GM12801 (cell line): ENCODE measurements around the gene CD68.

Experiments used
- TF ChIP-seq, protein P1 (sequence below): IDR thresholded peaks from one replicate; pipeline ENCODE4 v1.5.1; 2011; ENCODE audit warnings: control low read depth; ENCODE audit not compliant: insufficient read length; ENCODE audit errors: extremely low read depth

The CD68 gene, protein sequence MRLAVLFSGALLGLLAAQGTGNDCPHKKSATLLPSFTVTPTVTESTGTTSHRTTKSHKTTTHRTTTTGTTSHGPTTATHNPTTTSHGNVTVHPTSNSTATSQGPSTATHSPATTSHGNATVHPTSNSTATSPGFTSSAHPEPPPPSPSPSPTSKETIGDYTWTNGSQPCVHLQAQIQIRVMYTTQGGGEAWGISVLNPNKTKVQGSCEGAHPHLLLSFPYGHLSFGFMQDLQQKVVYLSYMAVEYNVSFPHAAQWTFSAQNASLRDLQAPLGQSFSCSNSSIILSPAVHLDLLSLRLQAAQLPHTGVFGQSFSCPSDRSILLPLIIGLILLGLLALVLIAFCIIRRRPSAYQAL

DNA sequence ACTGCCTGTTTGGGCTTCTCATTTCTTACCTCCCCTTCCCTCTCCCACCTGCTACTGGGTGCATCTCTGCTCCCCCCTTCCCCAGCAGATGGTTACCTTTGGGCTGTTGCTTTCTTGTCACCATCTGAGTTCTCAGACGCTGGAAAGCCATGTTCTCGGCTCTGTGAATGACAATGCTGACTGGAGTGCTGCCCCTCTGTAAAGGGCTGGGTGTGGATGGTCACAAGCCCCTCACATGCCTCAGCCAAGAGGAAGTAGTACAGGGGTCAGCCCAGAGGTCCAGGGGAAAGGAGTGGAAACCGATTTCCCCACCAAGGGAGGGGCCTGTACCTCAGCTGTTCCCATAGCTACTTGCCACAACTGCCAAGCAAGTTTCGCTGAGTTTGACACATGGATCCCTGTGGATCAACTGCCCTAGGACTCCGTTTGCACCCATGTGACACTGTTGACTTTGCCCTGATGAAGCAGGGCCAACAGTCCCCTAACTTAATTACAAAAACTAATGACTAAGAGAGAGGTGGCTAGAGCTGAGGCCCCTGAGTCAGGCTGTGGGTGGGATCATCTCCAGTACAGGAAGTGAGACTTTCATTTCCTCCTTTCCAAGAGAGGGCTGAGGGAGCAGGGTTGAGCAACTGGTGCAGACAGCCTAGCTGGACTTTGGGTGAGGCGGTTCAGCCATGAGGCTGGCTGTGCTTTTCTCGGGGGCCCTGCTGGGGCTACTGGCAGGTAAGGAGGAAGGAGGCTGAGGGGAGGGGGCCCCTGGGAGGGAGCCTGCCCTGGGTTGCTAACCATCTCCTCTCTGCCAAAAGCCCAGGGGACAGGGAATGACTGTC is at the start of gene CD68:
Gene CD68 (plus strand): TSS at position 638 of the 833 bp plus-strand sequence. CDS start 40 bp downstream, at position 678.
- TF ChIP-seq, protein P1, sequence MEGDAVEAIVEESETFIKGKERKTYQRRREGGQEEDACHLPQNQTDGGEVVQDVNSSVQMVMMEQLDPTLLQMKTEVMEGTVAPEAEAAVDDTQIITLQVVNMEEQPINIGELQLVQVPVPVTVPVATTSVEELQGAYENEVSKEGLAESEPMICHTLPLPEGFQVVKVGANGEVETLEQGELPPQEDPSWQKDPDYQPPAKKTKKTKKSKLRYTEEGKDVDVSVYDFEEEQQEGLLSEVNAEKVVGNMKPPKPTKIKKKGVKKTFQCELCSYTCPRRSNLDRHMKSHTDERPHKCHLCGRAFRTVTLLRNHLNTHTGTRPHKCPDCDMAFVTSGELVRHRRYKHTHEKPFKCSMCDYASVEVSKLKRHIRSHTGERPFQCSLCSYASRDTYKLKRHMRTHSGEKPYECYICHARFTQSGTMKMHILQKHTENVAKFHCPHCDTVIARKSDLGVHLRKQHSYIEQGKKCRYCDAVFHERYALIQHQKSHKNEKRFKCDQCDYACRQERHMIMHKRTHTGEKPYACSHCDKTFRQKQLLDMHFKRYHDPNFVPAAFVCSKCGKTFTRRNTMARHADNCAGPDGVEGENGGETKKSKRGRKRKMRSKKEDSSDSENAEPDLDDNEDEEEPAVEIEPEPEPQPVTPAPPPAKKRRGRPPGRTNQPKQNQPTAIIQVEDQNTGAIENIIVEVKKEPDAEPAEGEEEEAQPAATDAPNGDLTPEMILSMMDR: no peak

GRCh38 chr17:7530023-7530900 is 49.2 kb upstream of the CD68 start:
- TF ChIP-seq, protein P1: no peak

- TF ChIP-seq, protein P1: no peak
Observed at GRCh38 chr17:7538050-7538449, 41.4 kb upstream of the CD68 start.

DNA sequence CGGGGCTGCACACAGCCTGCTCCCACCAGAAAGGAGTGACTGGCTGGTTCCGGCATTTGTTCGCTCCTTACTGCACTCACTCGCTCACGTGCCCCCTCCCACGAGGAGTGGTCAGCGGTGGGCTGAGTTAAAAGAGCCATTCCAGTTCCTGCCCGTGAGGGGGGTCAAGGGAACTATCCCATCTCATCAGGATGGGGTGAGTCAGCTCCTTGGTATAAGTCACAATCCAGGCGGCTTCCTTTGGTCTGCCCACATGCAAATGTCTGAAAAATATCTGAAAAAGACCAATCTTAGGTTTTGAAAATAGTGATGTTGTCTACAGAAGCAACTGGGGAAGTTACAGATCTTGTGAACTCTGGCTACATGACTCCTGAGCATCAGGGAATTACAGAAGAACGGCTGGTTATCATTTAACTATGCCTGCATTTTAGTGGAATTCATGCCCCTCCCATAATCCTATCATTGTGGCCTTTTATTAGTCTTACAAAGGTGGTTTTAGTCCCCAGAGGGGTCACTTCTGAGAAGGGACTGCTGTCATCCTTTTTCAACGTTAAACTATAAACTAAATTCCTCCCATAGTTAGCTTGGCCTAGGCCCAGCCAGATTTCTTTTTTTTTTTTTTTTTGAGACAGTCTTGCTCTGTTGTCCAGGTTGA is 40.4 kb upstream of the CD68 start:
- TF ChIP-seq, protein P1: no peak

- TF ChIP-seq, protein P1: no peak
Observed at GRCh38 chr17:7541074-7541621, 38.3 kb upstream of the CD68 start.

GRCh38 chr17:7544911-7545310 is 34.5 kb upstream of the CD68 start:
- TF ChIP-seq, protein P1: no peak
